Measurements from ENCODE around the gene TMEM52B.

GRCh38 chr12:10151621-10152020 is 27.2 kb upstream of the TMEM52B start:
- TF ChIP-seq, protein P1, sequence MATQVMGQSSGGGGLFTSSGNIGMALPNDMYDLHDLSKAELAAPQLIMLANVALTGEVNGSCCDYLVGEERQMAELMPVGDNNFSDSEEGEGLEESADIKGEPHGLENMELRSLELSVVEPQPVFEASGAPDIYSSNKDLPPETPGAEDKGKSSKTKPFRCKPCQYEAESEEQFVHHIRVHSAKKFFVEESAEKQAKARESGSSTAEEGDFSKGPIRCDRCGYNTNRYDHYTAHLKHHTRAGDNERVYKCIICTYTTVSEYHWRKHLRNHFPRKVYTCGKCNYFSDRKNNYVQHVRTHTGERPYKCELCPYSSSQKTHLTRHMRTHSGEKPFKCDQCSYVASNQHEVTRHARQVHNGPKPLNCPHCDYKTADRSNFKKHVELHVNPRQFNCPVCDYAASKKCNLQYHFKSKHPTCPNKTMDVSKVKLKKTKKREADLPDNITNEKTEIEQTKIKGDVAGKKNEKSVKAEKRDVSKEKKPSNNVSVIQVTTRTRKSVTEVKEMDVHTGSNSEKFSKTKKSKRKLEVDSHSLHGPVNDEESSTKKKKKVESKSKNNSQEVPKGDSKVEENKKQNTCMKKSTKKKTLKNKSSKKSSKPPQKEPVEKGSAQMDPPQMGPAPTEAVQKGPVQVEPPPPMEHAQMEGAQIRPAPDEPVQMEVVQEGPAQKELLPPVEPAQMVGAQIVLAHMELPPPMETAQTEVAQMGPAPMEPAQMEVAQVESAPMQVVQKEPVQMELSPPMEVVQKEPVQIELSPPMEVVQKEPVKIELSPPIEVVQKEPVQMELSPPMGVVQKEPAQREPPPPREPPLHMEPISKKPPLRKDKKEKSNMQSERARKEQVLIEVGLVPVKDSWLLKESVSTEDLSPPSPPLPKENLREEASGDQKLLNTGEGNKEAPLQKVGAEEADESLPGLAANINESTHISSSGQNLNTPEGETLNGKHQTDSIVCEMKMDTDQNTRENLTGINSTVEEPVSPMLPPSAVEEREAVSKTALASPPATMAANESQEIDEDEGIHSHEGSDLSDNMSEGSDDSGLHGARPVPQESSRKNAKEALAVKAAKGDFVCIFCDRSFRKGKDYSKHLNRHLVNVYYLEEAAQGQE (IDR thresholded peaks at IDR 0.05): no peak
- no peak for TF ChIP-seq HNF4A (conservative IDR thresholded peaks at IDR 0.05)
- TF ChIP-seq, protein P2, sequence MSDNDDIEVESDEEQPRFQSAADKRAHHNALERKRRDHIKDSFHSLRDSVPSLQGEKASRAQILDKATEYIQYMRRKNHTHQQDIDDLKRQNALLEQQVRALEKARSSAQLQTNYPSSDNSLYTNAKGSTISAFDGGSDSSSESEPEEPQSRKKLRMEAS (IDR thresholded peaks at IDR 0.05): no peak
- no peak for TF ChIP-seq CTCF (IDR thresholded peaks at IDR 0.05; ENCODE audit: low read depth, low read length, missing input control)
- no peak for TF ChIP-seq FOXA2 (IDR thresholded peaks at IDR 0.05)
- TF ChIP-seq RAD21 (IDR thresholded peaks at IDR 0.05): no peak
